Esophagus mucosa (tissue), 1 donor: ENCODE data around the gene CCDC50. TPM values are rescaled to one million over a fixed set of nuclear protein-coding genes. Genes with fewer than 3 reads are reported as not detected.

ENCODE experiments used
- ATAC-seq: fragments of 200-7000 bp; cut with Tn5 transposase; one replicate; pipeline ENCODE4 v1.9.1; 2020
- total RNA-seq: library from RNA; stranded (reverse); gene quantifications from one replicate; pipeline ENCODE4 v1.2.4, GENCODE V29; 2023
- donor health status: DM: yes; HTN: yes; CAD: no.

Gene CCDC50, protein sequence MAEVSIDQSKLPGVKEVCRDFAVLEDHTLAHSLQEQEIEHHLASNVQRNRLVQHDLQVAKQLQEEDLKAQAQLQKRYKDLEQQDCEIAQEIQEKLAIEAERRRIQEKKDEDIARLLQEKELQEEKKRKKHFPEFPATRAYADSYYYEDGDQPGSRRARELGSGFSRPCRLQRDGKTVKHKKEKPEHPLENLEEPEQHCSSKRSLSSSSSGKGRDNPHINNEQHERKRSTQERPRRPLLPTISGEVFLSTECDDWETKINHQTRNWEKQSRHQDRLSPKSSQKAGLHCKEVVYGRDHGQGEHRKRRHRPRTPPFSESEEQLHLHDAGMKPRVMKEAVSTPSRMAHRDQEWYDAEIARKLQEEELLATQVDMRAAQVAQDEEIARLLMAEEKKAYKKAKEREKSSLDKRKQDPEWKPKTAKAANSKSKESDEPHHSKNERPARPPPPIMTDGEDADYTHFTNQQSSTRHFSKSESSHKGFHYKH
- 18.7 TPM for total RNA-seq

DNA sequence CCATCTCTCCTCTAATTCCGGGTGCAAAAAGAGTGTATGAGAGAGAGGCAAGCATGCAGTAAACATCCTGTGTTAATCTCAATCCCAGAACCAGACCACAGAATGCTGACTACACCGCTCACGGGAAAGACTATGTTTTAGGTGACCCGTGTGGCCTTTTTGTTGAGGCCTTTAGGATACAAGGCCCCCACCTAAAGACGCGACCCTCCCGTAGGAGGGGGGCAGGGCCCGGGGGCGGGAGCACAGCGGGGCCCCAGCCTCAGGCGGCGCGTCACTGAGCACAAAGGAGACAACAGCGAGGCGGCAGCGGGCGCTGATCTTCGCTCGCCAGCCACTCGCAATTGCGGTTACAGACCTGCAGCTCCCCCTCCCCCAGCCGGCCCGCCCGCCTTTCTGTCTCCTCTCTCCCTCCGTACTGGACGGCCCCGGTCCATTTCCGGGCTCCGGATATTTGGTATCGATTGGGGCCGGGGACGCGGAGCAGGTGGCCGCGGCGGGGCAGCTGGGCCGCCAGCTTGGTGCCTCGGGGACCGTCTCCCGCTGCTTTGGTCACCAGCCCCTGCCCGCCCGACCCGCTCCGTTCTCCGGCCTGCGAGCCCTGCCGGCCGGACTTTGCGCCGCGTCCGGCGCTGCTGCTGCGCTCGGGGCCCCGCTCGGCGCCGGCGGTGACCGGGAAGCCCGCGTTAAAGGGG lies at the start of gene CCDC50:
CCDC50 (plus strand) TSS at position 433 of the 692 bp plus-strand sequence. CDS start 281 bp downstream, outside the sequence.
- peak; percentile 88 for ATAC-seq

DNA sequence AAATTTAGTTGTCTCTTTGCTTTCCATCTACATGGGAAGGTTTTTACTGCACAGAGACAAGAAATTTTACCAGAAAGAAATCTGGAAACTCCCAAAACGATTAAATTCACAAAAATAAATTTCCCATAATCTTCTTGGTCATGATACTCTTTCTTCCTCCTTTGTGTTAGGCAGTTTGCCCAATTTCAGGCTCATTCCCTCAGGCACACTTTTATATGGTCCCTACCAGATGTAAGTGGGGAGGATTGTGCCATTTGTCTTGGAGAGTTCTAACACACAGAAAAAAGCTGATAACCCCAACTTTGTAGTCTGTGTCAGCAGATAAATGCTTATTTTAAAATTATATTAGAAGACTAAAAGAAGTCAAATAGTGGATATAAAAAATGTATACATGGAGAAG lies 49.1 kb upstream of the CCDC50 start:
- ATAC-seq = no peak

DNA sequence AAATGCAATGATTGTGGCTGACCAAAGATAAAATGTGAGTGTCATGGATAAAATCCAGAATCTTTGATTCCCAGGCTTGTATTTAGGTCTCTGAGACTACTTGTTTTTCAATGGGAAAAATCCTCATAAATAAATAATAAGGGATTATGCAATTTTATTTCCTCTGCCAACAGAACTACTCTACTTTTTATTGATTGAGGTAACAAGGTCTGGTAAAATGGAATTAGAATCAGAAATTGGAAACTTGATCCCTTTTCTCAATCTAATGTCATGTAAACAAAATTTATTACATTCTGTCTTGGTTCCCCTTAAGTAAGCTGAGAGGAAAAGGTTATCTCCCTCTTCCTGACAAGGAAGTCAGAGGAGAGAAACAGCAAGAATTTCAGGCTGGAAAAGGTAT lies 48.3 kb upstream of the CCDC50 start:
- ATAC-seq = no peak

DNA sequence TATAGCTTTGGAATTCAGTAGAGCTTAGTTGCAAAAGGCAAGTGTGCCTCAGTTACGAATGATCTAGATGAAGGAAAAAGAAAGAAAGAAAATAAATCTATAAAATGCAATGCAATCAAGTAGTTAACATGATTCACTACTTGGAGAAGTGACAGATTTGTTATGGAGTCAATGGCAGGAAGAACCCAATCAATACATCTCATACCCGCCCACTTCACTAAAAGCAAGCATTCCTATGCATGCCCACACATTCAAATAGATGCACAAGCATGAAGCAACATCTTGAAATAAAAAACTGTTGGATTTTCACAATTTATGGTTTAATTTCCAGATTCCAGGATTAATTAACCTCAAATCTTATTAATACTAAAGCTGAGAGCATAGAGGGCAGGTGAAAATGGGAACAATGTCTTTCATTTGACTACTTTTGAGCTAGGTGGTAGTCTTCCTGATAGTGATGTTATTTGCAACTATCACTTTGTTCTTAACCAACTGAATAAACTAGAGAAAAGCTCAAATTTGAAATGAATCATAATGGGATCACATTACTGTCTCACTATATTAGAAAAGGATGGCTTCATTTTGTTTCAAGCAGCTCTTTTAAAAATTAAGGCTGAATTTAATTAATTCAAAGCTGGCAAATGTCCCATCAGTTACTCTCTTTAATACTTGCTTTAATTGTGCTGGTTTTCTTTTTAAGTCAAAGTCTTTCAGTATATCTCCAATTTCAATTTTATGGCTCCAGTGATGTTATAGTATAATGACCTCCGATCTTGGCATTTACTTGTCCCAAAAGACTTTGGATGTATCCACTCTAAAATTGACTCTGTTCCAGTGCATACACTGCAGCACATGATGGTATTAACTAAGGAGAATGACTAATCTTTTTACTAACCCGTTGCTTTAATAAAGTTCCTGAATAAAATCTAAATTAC lies 46.7 kb upstream of the CCDC50 start:
- ATAC-seq = no peak

DNA sequence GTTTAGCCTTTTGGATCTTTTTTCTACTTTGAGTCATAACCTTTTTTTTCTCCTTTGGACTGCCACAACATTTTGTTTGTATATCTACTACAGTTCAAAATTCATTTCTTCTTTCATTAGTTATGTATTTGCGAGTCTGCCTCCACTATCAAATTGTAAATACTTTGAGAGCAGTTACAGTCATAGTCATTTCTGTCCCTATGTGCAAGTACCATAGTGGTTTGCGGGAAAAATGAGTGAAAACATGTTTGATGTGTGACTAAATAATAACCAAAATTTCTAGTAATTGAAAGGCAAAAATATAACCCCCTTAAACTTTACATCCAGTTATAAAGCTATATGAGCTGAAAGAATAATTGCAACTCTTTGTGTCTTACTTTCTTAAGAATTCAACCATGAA lies 45.8 kb upstream of the CCDC50 start:
- ATAC-seq = no peak

DNA sequence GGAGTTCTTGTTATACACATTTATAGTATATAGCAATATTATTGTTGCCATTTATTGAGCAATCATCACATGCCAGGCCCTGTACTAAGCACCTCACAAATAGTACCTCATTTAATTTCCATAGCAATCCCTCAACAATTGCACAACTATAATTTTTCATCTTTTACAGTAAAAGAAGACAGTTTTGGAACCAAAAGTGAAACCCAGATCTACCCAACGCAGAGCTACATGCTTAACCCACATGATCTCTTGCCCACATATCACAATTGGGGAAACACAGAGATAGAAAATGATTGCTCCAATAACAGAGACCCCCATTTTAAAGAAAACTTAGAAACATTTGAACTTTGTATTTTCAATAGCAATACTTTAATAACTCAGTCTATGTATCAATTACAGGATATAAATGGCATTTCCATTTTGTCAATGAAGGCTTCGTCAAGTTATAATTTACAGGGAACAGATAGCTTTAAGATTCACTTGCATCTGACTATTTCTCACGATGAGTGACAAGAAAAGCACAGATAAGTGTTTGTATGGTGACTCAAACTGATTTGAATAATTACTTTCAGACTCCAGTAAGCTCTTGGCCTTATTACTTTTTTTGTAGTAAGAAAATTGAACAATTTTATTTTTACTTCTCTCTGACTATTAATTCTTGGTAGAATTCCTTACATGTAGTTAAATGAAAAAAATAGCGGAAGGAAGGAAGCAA lies 38.7 kb upstream of the CCDC50 start:
- ATAC-seq = peak; percentile 45

DNA sequence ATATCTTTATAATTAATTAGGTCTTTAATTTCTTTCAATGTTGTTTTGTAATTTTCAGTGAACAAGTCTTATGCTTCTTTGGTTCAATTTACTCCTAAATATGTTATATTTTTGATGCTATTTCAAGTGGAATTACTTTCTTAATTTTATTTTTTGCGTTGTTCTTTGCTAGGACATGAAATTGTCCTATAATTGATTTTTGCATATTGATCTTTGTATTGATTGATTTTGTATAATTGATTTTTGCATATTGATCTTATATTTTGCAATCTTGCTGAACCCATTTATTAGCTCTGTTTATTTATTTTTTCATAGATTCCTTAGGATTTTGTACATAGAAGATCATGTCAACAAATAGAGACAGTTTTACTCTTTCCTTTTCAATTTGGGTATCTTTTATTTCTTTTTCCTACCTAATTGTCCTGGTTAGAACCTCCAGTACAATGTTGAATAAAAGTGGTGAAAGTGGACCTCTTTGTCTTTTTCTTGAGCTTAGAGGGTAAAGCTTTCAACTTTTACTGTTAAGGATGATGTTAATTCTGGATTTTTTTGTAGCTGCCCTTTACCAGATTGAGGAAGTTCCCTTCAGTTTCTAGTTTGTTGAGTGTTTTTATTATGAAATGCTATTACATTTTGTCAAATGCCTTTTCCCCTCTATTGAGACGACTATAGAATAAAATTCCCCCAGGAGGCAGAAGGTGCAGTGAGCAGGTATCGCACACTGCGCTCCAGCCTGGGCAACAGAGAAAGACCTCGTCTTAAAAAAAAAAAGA lies 36.8 kb upstream of the CCDC50 start:
- no peak for ATAC-seq

DNA sequence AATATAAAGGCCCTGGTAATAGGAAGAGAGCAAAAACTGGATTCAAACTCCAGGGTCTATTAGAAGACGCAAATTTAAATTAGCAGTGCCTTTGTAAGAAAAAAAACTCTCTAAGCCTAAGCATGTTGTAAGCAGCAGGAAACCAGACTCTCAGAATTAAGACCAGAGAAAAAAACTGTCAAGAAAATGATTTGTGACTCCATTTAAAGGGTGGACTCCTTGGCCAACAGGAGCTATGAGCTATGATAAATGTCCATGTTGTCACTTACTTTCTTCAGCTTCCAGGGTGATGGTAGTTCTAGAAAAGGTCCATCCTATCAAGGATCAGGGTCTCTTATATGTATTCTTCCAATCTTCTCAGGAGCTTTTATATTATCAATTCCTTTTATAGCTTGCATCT lies 34.9 kb upstream of the CCDC50 start:
- ATAC-seq = no peak

DNA sequence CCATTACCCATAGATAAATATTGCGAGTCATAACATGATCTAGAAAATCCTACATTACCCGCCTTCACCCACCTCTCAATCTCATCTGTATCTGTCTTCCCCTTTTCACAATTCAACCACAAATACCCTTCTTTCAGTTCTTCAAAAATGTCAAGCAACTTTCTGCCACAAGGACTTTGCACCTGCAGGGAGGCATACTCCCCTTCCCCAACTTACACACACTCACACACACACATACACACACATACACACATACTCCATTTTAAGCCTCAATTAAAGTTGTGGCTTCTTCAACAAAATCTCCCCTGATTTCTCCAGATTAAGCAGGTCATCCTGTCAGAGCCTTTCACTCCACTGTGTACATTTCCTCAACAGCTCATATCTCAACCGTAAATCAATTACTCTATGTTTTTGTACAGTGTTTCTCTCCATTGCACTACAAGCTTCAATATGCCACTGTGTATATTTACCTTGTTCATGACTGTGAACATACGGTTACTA lies 33.1 kb upstream of the CCDC50 start:
- ATAC-seq = peak; percentile 60

DNA sequence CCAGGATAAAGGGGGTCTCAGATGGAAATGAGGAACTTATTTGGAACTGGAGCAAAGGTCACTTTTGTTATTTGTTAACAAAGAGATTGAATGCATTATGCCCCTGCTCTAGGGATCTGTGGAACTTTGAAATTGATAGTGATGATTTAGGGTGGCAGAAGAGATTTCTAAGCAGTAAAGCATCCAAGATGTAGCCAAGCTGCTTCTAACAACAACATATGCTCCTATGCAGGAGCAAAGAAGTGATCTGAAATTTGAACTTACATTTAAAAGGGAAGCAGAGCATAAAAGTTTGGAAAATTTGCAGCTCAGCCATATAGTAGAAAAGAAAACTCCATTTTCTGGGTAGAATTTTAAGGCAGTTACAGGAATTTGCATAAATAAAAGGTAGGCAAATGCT lies 30.3 kb upstream of the CCDC50 start:
- no peak for ATAC-seq

DNA sequence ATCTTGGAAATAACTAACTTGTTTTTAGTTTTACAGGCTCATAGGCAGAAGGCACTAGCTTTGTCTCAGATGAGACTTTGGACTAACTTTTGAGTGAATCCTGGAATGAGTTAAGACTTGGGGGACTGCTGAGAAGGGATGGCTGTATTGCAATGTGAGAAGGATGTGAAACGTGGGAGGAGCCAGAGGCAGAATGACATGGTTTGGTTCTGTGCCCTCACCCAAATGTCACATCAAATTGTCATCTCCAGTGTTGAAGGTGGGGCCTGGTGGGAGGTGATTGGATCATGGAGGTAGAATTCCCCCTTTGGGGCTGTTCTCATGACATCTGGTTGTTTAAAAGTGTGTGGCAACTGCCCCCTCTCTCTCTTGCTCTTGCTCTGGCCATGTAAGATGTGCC lies 28.8 kb upstream of the CCDC50 start:
- ATAC-seq = no peak

DNA sequence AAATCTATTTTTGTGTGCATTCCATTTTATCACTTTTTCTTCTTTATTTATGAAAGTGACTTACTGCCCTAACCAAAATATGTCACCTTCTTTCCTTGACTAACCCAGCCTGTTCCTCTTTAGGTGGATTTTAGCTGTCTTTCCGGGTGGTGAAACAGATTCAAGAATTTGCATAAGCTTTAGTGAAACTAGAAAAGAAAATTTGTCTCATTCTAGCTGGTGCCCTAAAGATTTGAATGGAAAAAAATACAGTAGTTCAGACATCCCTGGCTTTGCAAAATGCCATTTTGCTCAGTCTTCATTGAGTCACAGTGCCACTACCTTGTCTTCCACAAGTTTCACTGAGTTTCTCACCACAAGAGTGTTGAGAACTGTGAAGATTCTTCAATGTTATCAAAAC lies 28.2 kb upstream of the CCDC50 start:
- ATAC-seq = peak; percentile 18

DNA sequence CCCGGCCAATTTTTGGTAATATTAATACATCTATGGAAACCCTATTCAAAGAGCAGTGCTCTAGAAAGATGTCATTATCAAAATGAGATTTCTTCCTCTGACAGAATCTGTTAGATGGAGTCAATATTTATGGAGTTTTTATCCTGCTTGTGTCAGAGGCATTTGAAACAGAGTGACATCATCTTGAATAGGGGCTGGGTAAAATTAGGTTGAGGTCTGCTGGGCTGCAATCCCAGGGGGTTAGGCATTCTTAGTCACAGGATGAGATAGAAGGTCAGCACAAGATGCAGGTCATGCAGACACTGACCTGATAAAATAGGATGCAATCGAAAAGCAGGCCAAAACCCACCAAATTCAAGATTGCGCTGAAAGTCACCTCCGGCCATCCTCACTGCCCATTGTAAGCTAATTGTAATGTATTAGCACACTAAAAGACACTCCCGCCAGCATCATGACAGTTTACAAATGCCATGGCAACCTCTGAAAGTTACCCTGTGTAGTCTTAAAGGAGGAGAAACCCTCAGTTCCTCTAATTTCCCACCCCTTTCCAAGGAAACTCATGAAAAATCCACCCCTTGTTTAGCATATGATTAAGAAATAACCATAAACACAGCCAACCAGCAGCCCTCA lies 27.3 kb upstream of the CCDC50 start:
- no peak for ATAC-seq

DNA sequence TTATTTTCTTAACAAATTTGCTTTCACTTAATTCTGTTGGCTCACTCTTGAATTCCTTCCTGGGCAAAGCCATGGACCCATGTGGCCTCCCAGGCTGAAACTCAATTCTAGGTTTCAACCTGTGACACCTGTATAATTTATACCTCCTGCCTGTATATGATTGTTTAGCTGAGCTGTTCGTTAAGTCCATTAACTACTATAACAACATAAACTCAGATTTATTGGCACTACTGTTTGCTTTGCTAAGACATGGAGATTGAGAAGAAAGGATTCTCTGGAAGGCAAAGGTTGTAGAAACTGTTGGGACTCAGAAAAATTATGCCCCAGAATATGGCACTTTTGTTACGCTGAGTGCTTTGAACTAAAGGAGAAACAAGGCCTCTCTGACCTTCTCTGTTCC lies 26.7 kb upstream of the CCDC50 start:
- no peak for ATAC-seq

DNA sequence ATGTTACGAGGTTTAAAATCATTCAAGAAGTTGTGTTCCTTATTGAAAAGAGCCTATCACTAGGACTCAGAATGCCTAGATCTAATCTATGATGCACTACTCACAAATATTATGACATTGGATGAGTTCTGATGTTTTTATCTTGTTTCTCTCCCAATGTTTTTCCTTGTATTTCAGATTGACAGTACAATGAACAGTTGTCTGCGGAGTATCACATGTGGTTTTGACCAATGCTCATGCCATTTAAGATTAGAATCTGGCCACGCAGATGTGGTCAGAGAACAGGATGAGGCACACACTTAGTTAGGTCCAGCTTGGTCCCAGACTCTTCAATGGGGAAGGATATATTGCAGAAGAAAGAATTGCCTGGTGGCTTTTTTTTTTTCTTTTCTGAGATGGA lies 25.6 kb upstream of the CCDC50 start:
- no peak for ATAC-seq

DNA sequence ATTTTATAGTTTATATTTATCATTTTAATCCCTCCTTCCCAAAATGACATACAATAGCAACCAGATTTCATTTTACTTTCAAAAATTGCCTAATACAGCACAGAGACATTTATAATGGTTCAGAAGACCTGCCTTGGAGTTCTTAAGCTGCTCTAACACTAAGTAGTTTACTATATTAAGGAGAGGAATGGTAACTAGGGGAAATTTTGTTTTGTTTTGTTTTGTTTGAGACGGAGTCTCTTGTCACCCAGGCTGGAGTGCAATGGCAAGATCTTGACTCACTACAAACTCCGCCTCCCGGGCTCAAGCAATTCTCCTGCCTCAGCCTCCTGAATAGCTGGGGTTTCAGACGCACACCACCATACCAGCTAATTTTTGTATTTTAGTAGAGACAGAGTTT lies 22.8 kb upstream of the CCDC50 start:
- ATAC-seq = no peak

DNA sequence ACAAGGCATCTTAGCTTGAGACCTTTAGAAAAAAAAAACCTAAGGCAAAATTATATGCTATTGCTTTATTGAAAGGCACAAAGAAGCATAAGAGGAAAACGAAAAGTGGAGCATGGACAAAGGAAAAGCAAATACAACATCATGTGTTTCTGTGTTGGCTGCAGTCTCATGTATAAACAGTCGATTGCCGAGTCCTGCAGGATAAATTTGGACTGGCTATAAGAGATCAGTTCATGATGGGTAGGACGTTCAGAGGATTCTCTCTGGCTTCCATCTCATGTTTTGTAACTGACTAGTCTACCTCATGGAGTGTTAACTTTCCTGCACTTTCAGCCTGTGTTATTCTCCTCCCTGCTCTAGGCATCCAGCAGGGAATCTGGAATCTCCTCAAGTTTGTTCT lies 21.9 kb upstream of the CCDC50 start:
- no peak for ATAC-seq

DNA sequence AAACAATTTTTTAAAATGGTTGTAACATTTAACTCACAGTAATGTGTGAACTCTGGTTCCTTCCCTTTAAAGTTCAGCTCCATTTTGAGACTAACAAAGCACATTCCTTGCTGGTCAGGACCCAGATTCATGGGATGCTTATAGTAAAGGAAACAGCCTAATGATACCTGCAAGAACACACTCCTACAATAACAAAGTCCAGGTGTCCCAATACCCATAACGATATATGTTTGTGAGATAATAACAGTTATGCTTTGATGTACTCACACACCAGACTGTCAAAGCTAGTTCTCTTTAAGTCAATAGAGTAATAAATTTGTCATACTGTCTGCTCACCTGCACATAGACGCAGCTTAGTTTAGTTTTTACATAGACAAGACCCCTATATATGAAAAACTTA lies 15.9 kb upstream of the CCDC50 start:
- no peak for ATAC-seq

DNA sequence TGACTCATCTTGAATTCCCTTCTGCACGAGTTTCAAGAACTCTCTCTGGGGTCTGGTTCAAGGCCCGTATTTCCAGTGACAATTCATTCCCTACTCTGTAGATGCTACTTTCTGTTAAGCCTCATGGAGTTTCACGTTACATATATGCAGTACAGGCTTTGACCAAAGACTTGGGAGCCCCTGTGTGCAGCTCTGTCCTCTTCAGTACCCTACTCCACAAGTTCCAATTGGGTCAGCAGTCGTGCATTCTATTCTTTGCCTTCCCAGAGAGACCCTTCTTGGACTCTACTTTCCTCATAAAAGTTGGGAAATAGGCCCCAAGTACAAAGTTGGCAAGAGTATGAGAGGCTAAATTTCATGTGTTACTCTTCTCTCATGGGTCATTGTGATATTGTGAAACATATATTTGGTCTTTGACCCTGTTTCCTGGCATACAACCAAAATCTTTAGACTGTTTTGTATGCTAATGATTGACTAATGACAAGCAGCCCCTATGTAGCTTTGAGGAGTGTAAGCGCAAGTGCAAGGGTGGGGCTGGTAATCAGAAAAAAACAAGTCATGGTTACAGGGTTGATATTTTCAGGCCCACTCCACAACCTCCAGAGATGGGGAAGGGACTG lies 15.0 kb upstream of the CCDC50 start:
- ATAC-seq = no peak

DNA sequence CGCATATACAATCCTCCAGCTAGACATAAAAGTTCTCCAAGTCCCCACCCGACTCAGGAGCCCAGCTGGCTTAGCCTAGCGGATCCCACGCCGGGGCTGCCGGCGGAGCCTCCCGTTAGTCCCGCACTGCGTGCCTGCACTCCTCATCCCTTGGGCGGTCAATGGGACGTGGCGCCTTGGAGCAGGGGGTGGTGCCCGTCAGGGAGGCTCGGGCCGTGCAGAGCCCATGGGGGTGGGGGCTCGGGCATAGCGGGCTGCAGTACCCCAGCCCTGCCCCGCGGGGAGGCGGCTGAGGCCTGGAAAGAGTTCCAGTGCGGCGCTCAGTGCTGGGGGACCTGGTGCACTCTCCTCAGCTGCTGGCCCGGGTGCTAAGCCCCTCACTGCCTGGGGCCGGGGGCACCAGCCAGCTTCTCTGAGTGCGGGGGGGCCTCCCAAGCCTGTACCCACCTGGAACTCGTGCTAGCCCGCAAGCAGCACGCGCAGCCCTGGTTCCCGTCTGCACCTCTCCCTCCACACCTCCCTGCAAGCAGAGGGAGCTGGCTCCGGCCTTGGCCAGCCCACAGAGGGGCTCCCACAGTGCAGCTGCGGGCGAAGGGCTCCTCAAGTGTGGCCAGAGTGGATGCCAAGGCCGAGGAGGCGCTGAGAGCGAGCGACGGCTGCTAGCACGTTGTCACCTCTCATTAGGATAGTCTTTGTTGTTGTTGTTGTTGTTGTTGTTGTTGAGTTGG lies 12.2 kb upstream of the CCDC50 start:
- no peak for ATAC-seq
